ENCODE measurements around the gene ARMC2.
A peak's percentile ranks its signal among the peaks of the same experiment; 100 is the strongest.
"Not testable (repeated sequence)": the region's sequence is repeated elsewhere in the genome, so short reads cannot be mapped to it uniquely, and the experiment has no call there.

The ARMC2 gene

GRCh38 chr6:108845145-108845544 is 3.1 kb upstream of the ARMC2 start:
- Histone ChIP-seq H3K79me2 (ENCODE audit: control insufficient read depth, insufficient read depth, low read length, unreplicated experiment) (no peaks in the 10 kb centered on the region), H3K36me3 (ENCODE audit: insufficient read depth, low read length) (no peaks in the 10 kb centered on the region), H3K4me1 (ENCODE audit: control insufficient read depth, insufficient read depth, low read length, unreplicated experiment) (peaks cover 5% of the 10 kb centered on the region), H3K27me3 (ENCODE audit: insufficient read depth, low read length) (no peaks in the 10 kb centered on the region), H3K4me3 (ENCODE audit: low read depth, low read length) (no peak overlapping the region), H2AFZ (ENCODE audit: low read length, unreplicated experiment) (no peak overlapping the region), H3K27ac (ENCODE audit: low read depth, low read length) (no peak overlapping the region)

- H3K79me2 ChIP-seq (ENCODE audit: control insufficient read depth, insufficient read depth, low read length, unreplicated experiment), result no peaks in the 10 kb centered on the region
- no peaks in the 10 kb centered on the region for H3K27me3 ChIP-seq (ENCODE audit: insufficient read depth, low read length)
- no peak overlapping the region for H2AFZ ChIP-seq (ENCODE audit: low read length, unreplicated experiment)
- no peaks in the 10 kb centered on the region for H3K36me3 ChIP-seq (ENCODE audit: insufficient read depth, low read length)
- H3K4me1 ChIP-seq (ENCODE audit: control insufficient read depth, insufficient read depth, low read length, unreplicated experiment), result peaks cover 10% of the 10 kb centered on the region
- H3K27ac ChIP-seq (ENCODE audit: low read depth, low read length), result no peak overlapping the region
- no peak overlapping the region for H3K4me3 ChIP-seq (ENCODE audit: low read depth, low read length)
Observed at GRCh38 chr6:108846101-108846500, 2.1 kb upstream of the ARMC2 start.

GRCh38 chr6:108846628-108847027 is 1.6 kb upstream of the ARMC2 start:
- H2AFZ ChIP-seq (ENCODE audit: low read length, unreplicated experiment), result no peak overlapping the region
- H3K27ac ChIP-seq (ENCODE audit: low read depth, low read length), result no peak overlapping the region
- H3K4me3 ChIP-seq (ENCODE audit: low read depth, low read length), result no peak overlapping the region
- H3K4me1 ChIP-seq (ENCODE audit: control insufficient read depth, insufficient read depth, low read length, unreplicated experiment), result peaks cover 10% of the 10 kb centered on the region
- no peaks in the 10 kb centered on the region for H3K27me3 ChIP-seq (ENCODE audit: insufficient read depth, low read length)
- no peaks in the 10 kb centered on the region for H3K79me2 ChIP-seq (ENCODE audit: control insufficient read depth, insufficient read depth, low read length, unreplicated experiment)
- H3K36me3 ChIP-seq (ENCODE audit: insufficient read depth, low read length), result no peaks in the 10 kb centered on the region

GRCh38 chr6:108847738-108848115 is 495 bp upstream of the ARMC2 start:
- H3K79me2 ChIP-seq (ENCODE audit: control insufficient read depth, insufficient read depth, low read length, unreplicated experiment), result no peaks in the 10 kb centered on the region
- no peaks in the 10 kb centered on the region for H3K27me3 ChIP-seq (ENCODE audit: insufficient read depth, low read length)
- H3K4me3 ChIP-seq (ENCODE audit: low read depth, low read length), result peak overlapping the region; percentile 77
- peak overlapping the region; percentile 73 for H2AFZ ChIP-seq (ENCODE audit: low read length, unreplicated experiment)
- H3K4me1 ChIP-seq (ENCODE audit: control insufficient read depth, insufficient read depth, low read length, unreplicated experiment), result peaks cover 10% of the 10 kb centered on the region
- no peaks in the 10 kb centered on the region for H3K36me3 ChIP-seq (ENCODE audit: insufficient read depth, low read length)
- no peak overlapping the region for H3K27ac ChIP-seq (ENCODE audit: low read depth, low read length)

GRCh38 chr6:108850669-108851465 is 2.6 kb downstream of the ARMC2 start:
- H3K27ac ChIP-seq (ENCODE audit: low read depth, low read length), result no peak overlapping the region
- no peaks in the 10 kb centered on the region for H3K27me3 ChIP-seq (ENCODE audit: insufficient read depth, low read length)
- no peaks in the 10 kb centered on the region for H3K79me2 ChIP-seq (ENCODE audit: control insufficient read depth, insufficient read depth, low read length, unreplicated experiment)
- H3K36me3 ChIP-seq (ENCODE audit: insufficient read depth, low read length), result peaks cover 4% of the 10 kb centered on the region; the same call in 1 of the 2 replicates
- peaks cover 10% of the 10 kb centered on the region for H3K4me1 ChIP-seq (ENCODE audit: control insufficient read depth, insufficient read depth, low read length, unreplicated experiment)
- no peak overlapping the region for H2AFZ ChIP-seq (ENCODE audit: low read length, unreplicated experiment)
- H3K4me3 ChIP-seq (ENCODE audit: low read depth, low read length), result no peak overlapping the region

GRCh38 chr6:108851756-108852155 is 3.5 kb downstream of the ARMC2 start:
- no peaks in the 10 kb centered on the region for H3K27me3 ChIP-seq (ENCODE audit: insufficient read depth, low read length)
- no peak overlapping the region for H3K27ac ChIP-seq (ENCODE audit: low read depth, low read length)
- H3K36me3 ChIP-seq (ENCODE audit: insufficient read depth, low read length), result peaks cover 11% of the 10 kb centered on the region
- no peaks in the 10 kb centered on the region for H3K79me2 ChIP-seq (ENCODE audit: control insufficient read depth, insufficient read depth, low read length, unreplicated experiment)
- H3K4me1 ChIP-seq (ENCODE audit: control insufficient read depth, insufficient read depth, low read length, unreplicated experiment), result peaks cover 10% of the 10 kb centered on the region
- no peak overlapping the region for H2AFZ ChIP-seq (ENCODE audit: low read length, unreplicated experiment)
- H3K4me3 ChIP-seq (ENCODE audit: low read depth, low read length), result no peak overlapping the region

GRCh38 chr6:108853077-108853476 is 4.9 kb downstream of the ARMC2 start:
- H3K79me2 ChIP-seq (ENCODE audit: control insufficient read depth, insufficient read depth, low read length, unreplicated experiment), result no peaks in the 10 kb centered on the region
- H3K36me3 ChIP-seq (ENCODE audit: insufficient read depth, low read length), result peaks cover 25% of the 10 kb centered on the region
- no peak overlapping the region for H2AFZ ChIP-seq (ENCODE audit: low read length, unreplicated experiment)
- H3K4me1 ChIP-seq (ENCODE audit: control insufficient read depth, insufficient read depth, low read length, unreplicated experiment), result peaks cover 5% of the 10 kb centered on the region
- H3K4me3 ChIP-seq (ENCODE audit: low read depth, low read length), result no peak overlapping the region
- H3K27ac ChIP-seq (ENCODE audit: low read depth, low read length), result no peak overlapping the region
- H3K27me3 ChIP-seq (ENCODE audit: insufficient read depth, low read length), result no peaks in the 10 kb centered on the region

GRCh38 chr6:108862479-108863191 is 14.4 kb downstream of the ARMC2 start:
- no peak overlapping the region for H3K27ac ChIP-seq (ENCODE audit: low read depth, low read length)
- H3K79me2 ChIP-seq (ENCODE audit: control insufficient read depth, insufficient read depth, low read length, unreplicated experiment), result no peaks in the 10 kb centered on the region
- H2AFZ ChIP-seq (ENCODE audit: low read length, unreplicated experiment), result no peak overlapping the region
- peaks cover 11% of the 10 kb centered on the region for H3K36me3 ChIP-seq (ENCODE audit: insufficient read depth, low read length)
- H3K27me3 ChIP-seq (ENCODE audit: insufficient read depth, low read length), result no peaks in the 10 kb centered on the region
- no peak overlapping the region for H3K4me3 ChIP-seq (ENCODE audit: low read depth, low read length)
- no peaks in the 10 kb centered on the region for H3K4me1 ChIP-seq (ENCODE audit: control insufficient read depth, insufficient read depth, low read length, unreplicated experiment)

GRCh38 chr6:108865751-108866286 is 17.6 kb downstream of the ARMC2 start:
- not testable (repeated sequence) for H3K27ac ChIP-seq (ENCODE audit: low read depth, low read length); H3K27me3 ChIP-seq (ENCODE audit: insufficient read depth, low read length); H3K79me2 ChIP-seq (ENCODE audit: control insufficient read depth, insufficient read depth, low read length, unreplicated experiment); H3K4me3 ChIP-seq (ENCODE audit: low read depth, low read length); H2AFZ ChIP-seq (ENCODE audit: low read length, unreplicated experiment); H3K4me1 ChIP-seq (ENCODE audit: control insufficient read depth, insufficient read depth, low read length, unreplicated experiment); H3K36me3 ChIP-seq (ENCODE audit: insufficient read depth, low read length)

- peaks cover 1% of the 10 kb centered on the region for H3K4me1 ChIP-seq (ENCODE audit: control insufficient read depth, insufficient read depth, low read length, unreplicated experiment)
- H2AFZ ChIP-seq (ENCODE audit: low read length, unreplicated experiment), result no peak overlapping the region
- H3K79me2 ChIP-seq (ENCODE audit: control insufficient read depth, insufficient read depth, low read length, unreplicated experiment), result no peaks in the 10 kb centered on the region
- H3K27ac ChIP-seq (ENCODE audit: low read depth, low read length), result no peak overlapping the region
- H3K36me3 ChIP-seq (ENCODE audit: insufficient read depth, low read length), result no peaks in the 10 kb centered on the region
- H3K4me3 ChIP-seq (ENCODE audit: low read depth, low read length), result no peak overlapping the region
- no peaks in the 10 kb centered on the region for H3K27me3 ChIP-seq (ENCODE audit: insufficient read depth, low read length)
Observed at GRCh38 chr6:108866798-108867197, 18.6 kb downstream of the ARMC2 start.

GRCh38 chr6:108868647-108869046 is 20.4 kb downstream of the ARMC2 start:
- no peak overlapping the region for H2AFZ ChIP-seq (ENCODE audit: low read length, unreplicated experiment)
- peaks cover 6% of the 10 kb centered on the region for H3K4me1 ChIP-seq (ENCODE audit: control insufficient read depth, insufficient read depth, low read length, unreplicated experiment)
- no peak overlapping the region for H3K4me3 ChIP-seq (ENCODE audit: low read depth, low read length)
- no peaks in the 10 kb centered on the region for H3K27me3 ChIP-seq (ENCODE audit: insufficient read depth, low read length)
- no peaks in the 10 kb centered on the region for H3K79me2 ChIP-seq (ENCODE audit: control insufficient read depth, insufficient read depth, low read length, unreplicated experiment)
- no peaks in the 10 kb centered on the region for H3K36me3 ChIP-seq (ENCODE audit: insufficient read depth, low read length)
- no peak overlapping the region for H3K27ac ChIP-seq (ENCODE audit: low read depth, low read length)
